Measurements from ENCODE around the gene GATAD2A. TPM values are rescaled to one million over a fixed set of nuclear protein-coding genes. Genes with fewer than 3 reads are reported as not detected.
A peak's percentile ranks its signal among the peaks of the same experiment; 100 is the strongest.

Gene GATAD2A
- total and polyA plus RNA-seq, 9 of the 15 experiments (the other 6 are each of a cell fraction or from before 2014, with no cell fraction given), result 2.4 to 226 (median 44.2) TPM

DNA sequence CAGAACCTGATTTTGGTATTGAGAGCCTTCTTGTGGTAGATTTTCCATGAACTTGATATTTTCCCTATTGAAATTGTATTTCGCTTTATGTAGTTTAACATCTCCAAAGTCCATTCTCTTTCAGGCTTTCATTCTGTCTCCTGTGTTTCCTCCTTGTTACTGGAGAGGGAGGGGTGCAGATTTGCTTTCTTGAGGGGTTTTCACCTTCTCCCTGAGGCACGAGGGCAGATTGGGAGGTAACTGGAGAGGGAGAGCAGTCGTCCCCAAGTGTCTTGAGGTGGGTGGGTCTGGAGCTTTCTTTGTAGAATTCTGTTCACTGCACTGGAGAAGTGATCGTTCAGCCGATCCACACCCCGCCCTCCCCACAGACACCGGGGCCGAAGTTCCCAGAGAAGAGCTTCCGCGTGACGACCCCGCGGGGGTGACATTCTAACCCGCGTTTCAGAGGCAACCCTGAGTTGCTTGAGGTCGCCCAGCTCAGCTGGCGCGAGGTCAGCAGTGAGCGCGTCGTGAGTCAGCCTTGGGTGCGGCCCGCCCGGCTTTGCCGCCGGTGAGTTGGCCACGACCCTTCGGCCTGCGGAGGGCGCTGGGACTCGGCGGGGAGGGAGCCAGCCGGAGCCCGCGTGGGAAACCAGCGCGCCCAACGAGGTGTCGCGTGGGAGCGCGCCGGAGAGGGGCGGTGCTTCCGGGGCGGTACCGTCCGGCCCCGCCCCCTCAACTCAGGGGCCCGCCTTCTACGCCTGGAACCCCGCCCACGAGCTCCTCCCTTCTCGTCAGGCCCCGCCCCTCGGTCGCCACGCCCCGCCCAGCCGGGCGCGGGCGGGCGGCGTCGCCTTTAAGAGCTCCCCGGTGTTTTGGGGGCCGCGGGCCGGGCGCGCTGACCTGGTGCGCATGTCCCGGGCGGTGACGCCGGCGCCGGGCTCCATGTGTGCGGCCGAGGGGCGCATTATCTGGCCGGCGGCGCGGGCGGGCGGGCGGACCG, at the start of gene GATAD2A (continued):
- peak; percentile 89 for TF ChIP-seq AFF4 (CRISPR knock-in tag; IDR thresholded peaks at IDR 0.05)
- TF ChIP-seq TARDBP (IDR thresholded peaks at IDR 0.05), result peak; percentile 99
- peak; percentile 42; the same call in 1 of the 2 replicates for TF ChIP-seq ZBTB17 (CRISPR knock-in tag; IDR thresholded peaks at IDR 0.05)
- TF ChIP-seq, protein P1, sequence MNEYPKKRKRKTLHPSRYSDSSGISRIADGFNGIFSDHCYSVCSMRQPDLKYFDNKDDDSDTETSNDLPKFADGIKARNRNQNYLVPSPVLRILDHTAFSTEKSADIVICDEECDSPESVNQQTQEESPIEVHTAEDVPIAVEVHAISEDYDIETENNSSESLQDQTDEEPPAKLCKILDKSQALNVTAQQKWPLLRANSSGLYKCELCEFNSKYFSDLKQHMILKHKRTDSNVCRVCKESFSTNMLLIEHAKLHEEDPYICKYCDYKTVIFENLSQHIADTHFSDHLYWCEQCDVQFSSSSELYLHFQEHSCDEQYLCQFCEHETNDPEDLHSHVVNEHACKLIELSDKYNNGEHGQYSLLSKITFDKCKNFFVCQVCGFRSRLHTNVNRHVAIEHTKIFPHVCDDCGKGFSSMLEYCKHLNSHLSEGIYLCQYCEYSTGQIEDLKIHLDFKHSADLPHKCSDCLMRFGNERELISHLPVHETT (CRISPR knock-in tag; conservative IDR thresholded peaks at IDR 0.05 in 1 of 2, IDR thresholded peaks at IDR 0.05 in 1 of 2), result peak in 1 of 2 experiments; percentile 84; a peak in 2 of 4 replicates
- TF ChIP-seq ZNF77 (CRISPR knock-in tag; IDR thresholded peaks at IDR 0.05), result no peak
- TF ChIP-seq, protein P2, sequence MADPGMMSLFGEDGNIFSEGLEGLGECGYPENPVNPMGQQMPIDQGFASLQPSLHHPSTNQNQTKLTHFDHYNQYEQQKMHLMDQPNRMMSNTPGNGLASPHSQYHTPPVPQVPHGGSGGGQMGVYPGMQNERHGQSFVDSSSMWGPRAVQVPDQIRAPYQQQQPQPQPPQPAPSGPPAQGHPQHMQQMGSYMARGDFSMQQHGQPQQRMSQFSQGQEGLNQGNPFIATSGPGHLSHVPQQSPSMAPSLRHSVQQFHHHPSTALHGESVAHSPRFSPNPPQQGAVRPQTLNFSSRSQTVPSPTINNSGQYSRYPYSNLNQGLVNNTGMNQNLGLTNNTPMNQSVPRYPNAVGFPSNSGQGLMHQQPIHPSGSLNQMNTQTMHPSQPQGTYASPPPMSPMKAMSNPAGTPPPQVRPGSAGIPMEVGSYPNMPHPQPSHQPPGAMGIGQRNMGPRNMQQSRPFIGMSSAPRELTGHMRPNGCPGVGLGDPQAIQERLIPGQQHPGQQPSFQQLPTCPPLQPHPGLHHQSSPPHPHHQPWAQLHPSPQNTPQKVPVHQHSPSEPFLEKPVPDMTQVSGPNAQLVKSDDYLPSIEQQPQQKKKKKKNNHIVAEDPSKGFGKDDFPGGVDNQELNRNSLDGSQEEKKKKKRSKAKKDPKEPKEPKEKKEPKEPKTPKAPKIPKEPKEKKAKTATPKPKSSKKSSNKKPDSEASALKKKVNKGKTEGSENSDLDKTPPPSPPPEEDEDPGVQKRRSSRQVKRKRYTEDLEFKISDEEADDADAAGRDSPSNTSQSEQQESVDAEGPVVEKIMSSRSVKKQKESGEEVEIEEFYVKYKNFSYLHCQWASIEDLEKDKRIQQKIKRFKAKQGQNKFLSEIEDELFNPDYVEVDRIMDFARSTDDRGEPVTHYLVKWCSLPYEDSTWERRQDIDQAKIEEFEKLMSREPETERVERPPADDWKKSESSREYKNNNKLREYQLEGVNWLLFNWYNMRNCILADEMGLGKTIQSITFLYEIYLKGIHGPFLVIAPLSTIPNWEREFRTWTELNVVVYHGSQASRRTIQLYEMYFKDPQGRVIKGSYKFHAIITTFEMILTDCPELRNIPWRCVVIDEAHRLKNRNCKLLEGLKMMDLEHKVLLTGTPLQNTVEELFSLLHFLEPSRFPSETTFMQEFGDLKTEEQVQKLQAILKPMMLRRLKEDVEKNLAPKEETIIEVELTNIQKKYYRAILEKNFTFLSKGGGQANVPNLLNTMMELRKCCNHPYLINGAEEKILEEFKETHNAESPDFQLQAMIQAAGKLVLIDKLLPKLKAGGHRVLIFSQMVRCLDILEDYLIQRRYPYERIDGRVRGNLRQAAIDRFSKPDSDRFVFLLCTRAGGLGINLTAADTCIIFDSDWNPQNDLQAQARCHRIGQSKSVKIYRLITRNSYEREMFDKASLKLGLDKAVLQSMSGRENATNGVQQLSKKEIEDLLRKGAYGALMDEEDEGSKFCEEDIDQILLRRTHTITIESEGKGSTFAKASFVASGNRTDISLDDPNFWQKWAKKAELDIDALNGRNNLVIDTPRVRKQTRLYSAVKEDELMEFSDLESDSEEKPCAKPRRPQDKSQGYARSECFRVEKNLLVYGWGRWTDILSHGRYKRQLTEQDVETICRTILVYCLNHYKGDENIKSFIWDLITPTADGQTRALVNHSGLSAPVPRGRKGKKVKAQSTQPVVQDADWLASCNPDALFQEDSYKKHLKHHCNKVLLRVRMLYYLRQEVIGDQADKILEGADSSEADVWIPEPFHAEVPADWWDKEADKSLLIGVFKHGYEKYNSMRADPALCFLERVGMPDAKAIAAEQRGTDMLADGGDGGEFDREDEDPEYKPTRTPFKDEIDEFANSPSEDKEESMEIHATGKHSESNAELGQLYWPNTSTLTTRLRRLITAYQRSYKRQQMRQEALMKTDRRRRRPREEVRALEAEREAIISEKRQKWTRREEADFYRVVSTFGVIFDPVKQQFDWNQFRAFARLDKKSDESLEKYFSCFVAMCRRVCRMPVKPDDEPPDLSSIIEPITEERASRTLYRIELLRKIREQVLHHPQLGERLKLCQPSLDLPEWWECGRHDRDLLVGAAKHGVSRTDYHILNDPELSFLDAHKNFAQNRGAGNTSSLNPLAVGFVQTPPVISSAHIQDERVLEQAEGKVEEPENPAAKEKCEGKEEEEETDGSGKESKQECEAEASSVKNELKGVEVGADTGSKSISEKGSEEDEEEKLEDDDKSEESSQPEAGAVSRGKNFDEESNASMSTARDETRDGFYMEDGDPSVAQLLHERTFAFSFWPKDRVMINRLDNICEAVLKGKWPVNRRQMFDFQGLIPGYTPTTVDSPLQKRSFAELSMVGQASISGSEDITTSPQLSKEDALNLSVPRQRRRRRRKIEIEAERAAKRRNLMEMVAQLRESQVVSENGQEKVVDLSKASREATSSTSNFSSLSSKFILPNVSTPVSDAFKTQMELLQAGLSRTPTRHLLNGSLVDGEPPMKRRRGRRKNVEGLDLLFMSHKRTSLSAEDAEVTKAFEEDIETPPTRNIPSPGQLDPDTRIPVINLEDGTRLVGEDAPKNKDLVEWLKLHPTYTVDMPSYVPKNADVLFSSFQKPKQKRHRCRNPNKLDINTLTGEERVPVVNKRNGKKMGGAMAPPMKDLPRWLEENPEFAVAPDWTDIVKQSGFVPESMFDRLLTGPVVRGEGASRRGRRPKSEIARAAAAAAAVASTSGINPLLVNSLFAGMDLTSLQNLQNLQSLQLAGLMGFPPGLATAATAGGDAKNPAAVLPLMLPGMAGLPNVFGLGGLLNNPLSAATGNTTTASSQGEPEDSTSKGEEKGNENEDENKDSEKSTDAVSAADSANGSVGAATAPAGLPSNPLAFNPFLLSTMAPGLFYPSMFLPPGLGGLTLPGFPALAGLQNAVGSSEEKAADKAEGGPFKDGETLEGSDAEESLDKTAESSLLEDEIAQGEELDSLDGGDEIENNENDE (IDR thresholded peaks at IDR 0.05; ENCODE audit: low read depth, low read length), result no peak
